A673 (cell line): ENCODE measurements around the gene XIRP2.

Source experiments
- EZH2 ChIP-seq: fragments of 200-600 bp; sonication (generic); IDR thresholded peaks from 2 replicates; pipeline ENCODE4 v1.6.1; 2017; ENCODE audit warnings: borderline replicate concordance, low read depth, mild to moderate bottlenecking, mixed read lengths, antibody characterized with exemption, low read length; ENCODE audit not compliant: poor library complexity, severe bottlenecking
- TF ChIP-seq, protein P1 (sequence below): fragments of 300-800, 200-600 bp; sonication (generic); conservative IDR thresholded peaks from 2 replicates; pipeline ENCODE4 v1.5.1; 2017; ENCODE audit warnings: low read depth, mild to moderate bottlenecking, antibody characterized with exemption, low read length, moderate library complexity, mixed read lengths

- TF ChIP-seq, protein P1, sequence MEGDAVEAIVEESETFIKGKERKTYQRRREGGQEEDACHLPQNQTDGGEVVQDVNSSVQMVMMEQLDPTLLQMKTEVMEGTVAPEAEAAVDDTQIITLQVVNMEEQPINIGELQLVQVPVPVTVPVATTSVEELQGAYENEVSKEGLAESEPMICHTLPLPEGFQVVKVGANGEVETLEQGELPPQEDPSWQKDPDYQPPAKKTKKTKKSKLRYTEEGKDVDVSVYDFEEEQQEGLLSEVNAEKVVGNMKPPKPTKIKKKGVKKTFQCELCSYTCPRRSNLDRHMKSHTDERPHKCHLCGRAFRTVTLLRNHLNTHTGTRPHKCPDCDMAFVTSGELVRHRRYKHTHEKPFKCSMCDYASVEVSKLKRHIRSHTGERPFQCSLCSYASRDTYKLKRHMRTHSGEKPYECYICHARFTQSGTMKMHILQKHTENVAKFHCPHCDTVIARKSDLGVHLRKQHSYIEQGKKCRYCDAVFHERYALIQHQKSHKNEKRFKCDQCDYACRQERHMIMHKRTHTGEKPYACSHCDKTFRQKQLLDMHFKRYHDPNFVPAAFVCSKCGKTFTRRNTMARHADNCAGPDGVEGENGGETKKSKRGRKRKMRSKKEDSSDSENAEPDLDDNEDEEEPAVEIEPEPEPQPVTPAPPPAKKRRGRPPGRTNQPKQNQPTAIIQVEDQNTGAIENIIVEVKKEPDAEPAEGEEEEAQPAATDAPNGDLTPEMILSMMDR = no peak
- no peak for TF ChIP-seq EZH2
Measured at GRCh38 chr2:167215595-167215994, 327.3 kb downstream of the XIRP2 start.
